ENCODE results near the gene NCAPG2. TPM values are rescaled to one million over a fixed set of nuclear protein-coding genes. Genes with fewer than 3 reads are reported as not detected.
"Not testable (repeated sequence)": the region's sequence is repeated elsewhere in the genome, so short reads cannot be mapped to it uniquely, and the experiment has no call there.

NCAPG2 gene
- total and polyA plus RNA-seq, 2 experiments from 2014 or later, result 38.7 to 91.2 TPM

DNA sequence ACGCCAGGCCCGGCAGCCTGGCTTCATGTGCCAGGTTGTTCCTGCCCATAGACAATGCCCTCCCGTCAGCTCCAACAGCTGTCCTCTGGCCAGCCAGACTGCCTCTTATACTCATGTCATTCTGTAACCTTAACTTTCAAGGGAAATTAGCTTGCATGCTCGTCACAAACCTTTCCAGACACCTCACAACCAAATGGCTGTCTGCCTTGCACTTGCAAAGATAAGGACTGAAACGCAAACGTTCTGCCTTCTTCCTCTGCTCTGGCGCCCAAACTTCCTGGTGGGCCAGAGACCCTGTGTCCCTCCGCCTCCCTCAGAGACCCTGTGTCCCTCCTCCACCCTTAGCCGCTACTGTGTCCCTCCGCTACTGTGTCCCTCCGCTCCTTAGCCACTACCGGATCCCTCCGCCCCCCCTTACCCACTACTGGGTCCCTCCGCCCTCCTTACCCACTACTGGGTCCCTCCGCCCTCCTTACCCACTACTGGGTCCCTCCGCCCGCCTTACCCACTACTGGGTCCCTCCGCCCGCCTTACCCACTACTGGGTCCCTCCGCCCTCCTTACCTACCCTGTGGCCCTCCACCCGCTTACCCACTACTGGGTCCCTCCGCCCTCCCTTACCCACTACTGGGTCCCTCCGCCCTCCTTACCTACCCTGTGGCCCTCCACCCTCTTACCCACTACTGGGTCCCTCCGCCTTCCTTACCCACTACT is 37.5 kb downstream of the NCAPG2 start:
- not testable (repeated sequence) for H3K27ac ChIP-seq (ENCODE audit: low read depth); H3K9me2 ChIP-seq (ENCODE audit: insufficient read depth); H3K27ac Mint-ChIP-seq; H3K27me3 ChIP-seq (ENCODE audit: insufficient read depth); DNase-seq (ENCODE audit: low spot score); H3K79me2 ChIP-seq (replicated peaks; ENCODE audit: insufficient read depth); H4K20me1 ChIP-seq (replicated peaks; ENCODE audit: insufficient read depth); H3K27me3 Mint-ChIP-seq (ENCODE audit: insufficient read depth, low read depth, poor library complexity); H3K9me3 Mint-ChIP-seq; H3K4me1 Mint-ChIP-seq; ATAC-seq; H3F3A ChIP-seq (replicated peaks; ENCODE audit: low read depth); H3K4me2 ChIP-seq; H3K4me3 Mint-ChIP-seq; H3K4me3 ChIP-seq; H2AFZ ChIP-seq; H3K4me1 ChIP-seq (ENCODE audit: insufficient read depth)
- H3K36me3 ChIP-seq (ENCODE audit: insufficient read depth), result peaks cover 58% of the 10 kb centered on the region
- H3K36me3 Mint-ChIP-seq (ENCODE audit: low read depth), result peaks cover 58% of the 10 kb centered on the region

DNA sequence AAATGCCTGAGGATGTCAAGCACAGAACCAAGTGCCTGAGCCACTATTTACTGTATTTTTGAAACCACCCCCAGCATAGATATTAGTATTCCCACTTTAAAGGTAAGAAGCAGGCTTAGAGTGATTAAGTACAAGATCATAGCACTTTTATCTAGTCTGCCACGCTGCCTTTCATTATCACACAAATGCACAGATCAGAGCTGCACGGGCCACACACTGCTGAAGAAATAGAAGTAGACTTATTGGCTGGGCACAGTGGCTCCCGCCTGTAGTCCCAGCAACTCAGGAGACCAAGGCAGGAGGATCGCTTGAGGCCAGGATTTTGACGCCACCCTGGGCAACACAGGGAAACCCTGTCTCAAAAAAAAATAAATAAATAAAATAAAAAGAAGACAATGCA is 38.2 kb downstream of the NCAPG2 start:
- TF ChIP-seq EZH2phosphoT487 (IDR thresholded peaks at IDR 0.05; ENCODE audit: unreplicated experiment), result no peak
- DNase-seq (ENCODE audit: low spot score) (no peak), ATAC-seq (no peak)
- Mint-ChIP-seq H3K36me3 (ENCODE audit: low read depth) (peaks cover 60% of the 10 kb centered on the region), H3K9me3 (no peaks in the 10 kb centered on the region), H3K27ac (no peak overlapping the region), H3K4me1 (no peaks in the 10 kb centered on the region), H3K27me3 (ENCODE audit: insufficient read depth, low read depth, poor library complexity) (peaks cover 2% of the 10 kb centered on the region), H3K4me3 (no peak overlapping the region)
- H3K9me2 ChIP-seq (ENCODE audit: insufficient read depth), result no peaks in the 10 kb centered on the region
- peaks cover 9% of the 10 kb centered on the region; the same call in 1 of the 2 replicates for H4K20me1 ChIP-seq (replicated peaks; ENCODE audit: insufficient read depth)
- H3K4me3 ChIP-seq, result no peak overlapping the region
- 0 out of 2 replicates have a peak, but pooled peaks cover 3% of the 10 kb centered on the region for H3F3A ChIP-seq (replicated peaks; ENCODE audit: low read depth)
- H3K27me3 ChIP-seq (ENCODE audit: insufficient read depth), result no peaks in the 10 kb centered on the region
- H3K4me1 ChIP-seq (ENCODE audit: insufficient read depth), result no peaks in the 10 kb centered on the region
- H3K4me2 ChIP-seq, result no peak overlapping the region
- no peak overlapping the region for H3K27ac ChIP-seq (ENCODE audit: low read depth)
- peaks cover 8% of the 10 kb centered on the region; the same call in 1 of the 2 replicates for H3K79me2 ChIP-seq (replicated peaks; ENCODE audit: insufficient read depth)
- peaks cover 55% of the 10 kb centered on the region for H3K36me3 ChIP-seq (ENCODE audit: insufficient read depth)
- no peak overlapping the region for H2AFZ ChIP-seq

DNA sequence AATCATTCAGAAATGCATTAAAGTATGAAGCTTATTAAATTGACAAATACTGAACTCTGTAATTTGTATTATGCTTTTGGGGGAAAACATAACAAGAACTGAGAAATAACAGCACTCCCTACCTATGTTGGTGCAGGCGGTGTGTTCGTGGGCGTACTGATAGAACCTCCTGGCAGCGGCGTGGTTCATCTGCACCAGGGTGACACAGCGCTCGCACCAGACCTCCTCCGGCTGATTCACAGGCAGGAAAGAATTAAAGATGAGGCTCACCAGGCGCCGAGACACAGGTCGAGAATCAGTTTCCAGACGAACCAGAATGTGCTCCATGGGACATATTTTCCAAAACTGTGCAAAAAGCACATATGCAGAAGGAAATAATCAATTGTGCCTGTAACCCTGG is 40.2 kb downstream of the NCAPG2 start:
- no peaks in the 10 kb centered on the region for H3K4me1 ChIP-seq (ENCODE audit: insufficient read depth)
- H3K9me3 Mint-ChIP-seq, result no peaks in the 10 kb centered on the region
- no peak for DNase-seq (ENCODE audit: low spot score)
- H3K27me3 Mint-ChIP-seq (ENCODE audit: insufficient read depth, low read depth, poor library complexity), result peaks cover 2% of the 10 kb centered on the region
- H3K4me1 Mint-ChIP-seq, result no peaks in the 10 kb centered on the region
- no peak overlapping the region for H3K4me3 ChIP-seq
- H3K4me2 ChIP-seq, result no peak overlapping the region
- H3K27me3 ChIP-seq (ENCODE audit: insufficient read depth), result no peaks in the 10 kb centered on the region
- peaks cover 58% of the 10 kb centered on the region for H3K36me3 Mint-ChIP-seq (ENCODE audit: low read depth)
- H3K36me3 ChIP-seq (ENCODE audit: insufficient read depth), result peaks cover 49% of the 10 kb centered on the region
- no peak overlapping the region for H3K4me3 Mint-ChIP-seq
- H3K27ac Mint-ChIP-seq, result no peak overlapping the region
- no peak overlapping the region for H3K27ac ChIP-seq (ENCODE audit: low read depth)
- H4K20me1 ChIP-seq (replicated peaks; ENCODE audit: insufficient read depth), result peaks cover 9% of the 10 kb centered on the region; the same call in 1 of the 2 replicates
- H3F3A ChIP-seq (replicated peaks; ENCODE audit: low read depth), result 0 out of 2 replicates have a peak, but pooled peaks cover 3% of the 10 kb centered on the region
- no peak overlapping the region for H2AFZ ChIP-seq
- H3K9me2 ChIP-seq (ENCODE audit: insufficient read depth), result no peaks in the 10 kb centered on the region
- peaks cover 9% of the 10 kb centered on the region; the same call in 1 of the 2 replicates for H3K79me2 ChIP-seq (replicated peaks; ENCODE audit: insufficient read depth)
- no peak for ATAC-seq
- TF ChIP-seq NANOG (IDR thresholded peaks at IDR 0.05; ENCODE audit: borderline replicate concordance) (no peak), EZH2 (IDR thresholded peaks at IDR 0.05; ENCODE audit: low read depth, unreplicated experiment) (no peak), ZNF331 (CRISPR knock-in tag; IDR thresholded peaks at IDR 0.05; ENCODE audit: low read depth) (no peak)
- TF ChIP-seq, protein P1, sequence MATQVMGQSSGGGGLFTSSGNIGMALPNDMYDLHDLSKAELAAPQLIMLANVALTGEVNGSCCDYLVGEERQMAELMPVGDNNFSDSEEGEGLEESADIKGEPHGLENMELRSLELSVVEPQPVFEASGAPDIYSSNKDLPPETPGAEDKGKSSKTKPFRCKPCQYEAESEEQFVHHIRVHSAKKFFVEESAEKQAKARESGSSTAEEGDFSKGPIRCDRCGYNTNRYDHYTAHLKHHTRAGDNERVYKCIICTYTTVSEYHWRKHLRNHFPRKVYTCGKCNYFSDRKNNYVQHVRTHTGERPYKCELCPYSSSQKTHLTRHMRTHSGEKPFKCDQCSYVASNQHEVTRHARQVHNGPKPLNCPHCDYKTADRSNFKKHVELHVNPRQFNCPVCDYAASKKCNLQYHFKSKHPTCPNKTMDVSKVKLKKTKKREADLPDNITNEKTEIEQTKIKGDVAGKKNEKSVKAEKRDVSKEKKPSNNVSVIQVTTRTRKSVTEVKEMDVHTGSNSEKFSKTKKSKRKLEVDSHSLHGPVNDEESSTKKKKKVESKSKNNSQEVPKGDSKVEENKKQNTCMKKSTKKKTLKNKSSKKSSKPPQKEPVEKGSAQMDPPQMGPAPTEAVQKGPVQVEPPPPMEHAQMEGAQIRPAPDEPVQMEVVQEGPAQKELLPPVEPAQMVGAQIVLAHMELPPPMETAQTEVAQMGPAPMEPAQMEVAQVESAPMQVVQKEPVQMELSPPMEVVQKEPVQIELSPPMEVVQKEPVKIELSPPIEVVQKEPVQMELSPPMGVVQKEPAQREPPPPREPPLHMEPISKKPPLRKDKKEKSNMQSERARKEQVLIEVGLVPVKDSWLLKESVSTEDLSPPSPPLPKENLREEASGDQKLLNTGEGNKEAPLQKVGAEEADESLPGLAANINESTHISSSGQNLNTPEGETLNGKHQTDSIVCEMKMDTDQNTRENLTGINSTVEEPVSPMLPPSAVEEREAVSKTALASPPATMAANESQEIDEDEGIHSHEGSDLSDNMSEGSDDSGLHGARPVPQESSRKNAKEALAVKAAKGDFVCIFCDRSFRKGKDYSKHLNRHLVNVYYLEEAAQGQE (IDR thresholded peaks at IDR 0.05; ENCODE audit: unreplicated experiment), result no peak
- TF ChIP-seq, protein P2, sequence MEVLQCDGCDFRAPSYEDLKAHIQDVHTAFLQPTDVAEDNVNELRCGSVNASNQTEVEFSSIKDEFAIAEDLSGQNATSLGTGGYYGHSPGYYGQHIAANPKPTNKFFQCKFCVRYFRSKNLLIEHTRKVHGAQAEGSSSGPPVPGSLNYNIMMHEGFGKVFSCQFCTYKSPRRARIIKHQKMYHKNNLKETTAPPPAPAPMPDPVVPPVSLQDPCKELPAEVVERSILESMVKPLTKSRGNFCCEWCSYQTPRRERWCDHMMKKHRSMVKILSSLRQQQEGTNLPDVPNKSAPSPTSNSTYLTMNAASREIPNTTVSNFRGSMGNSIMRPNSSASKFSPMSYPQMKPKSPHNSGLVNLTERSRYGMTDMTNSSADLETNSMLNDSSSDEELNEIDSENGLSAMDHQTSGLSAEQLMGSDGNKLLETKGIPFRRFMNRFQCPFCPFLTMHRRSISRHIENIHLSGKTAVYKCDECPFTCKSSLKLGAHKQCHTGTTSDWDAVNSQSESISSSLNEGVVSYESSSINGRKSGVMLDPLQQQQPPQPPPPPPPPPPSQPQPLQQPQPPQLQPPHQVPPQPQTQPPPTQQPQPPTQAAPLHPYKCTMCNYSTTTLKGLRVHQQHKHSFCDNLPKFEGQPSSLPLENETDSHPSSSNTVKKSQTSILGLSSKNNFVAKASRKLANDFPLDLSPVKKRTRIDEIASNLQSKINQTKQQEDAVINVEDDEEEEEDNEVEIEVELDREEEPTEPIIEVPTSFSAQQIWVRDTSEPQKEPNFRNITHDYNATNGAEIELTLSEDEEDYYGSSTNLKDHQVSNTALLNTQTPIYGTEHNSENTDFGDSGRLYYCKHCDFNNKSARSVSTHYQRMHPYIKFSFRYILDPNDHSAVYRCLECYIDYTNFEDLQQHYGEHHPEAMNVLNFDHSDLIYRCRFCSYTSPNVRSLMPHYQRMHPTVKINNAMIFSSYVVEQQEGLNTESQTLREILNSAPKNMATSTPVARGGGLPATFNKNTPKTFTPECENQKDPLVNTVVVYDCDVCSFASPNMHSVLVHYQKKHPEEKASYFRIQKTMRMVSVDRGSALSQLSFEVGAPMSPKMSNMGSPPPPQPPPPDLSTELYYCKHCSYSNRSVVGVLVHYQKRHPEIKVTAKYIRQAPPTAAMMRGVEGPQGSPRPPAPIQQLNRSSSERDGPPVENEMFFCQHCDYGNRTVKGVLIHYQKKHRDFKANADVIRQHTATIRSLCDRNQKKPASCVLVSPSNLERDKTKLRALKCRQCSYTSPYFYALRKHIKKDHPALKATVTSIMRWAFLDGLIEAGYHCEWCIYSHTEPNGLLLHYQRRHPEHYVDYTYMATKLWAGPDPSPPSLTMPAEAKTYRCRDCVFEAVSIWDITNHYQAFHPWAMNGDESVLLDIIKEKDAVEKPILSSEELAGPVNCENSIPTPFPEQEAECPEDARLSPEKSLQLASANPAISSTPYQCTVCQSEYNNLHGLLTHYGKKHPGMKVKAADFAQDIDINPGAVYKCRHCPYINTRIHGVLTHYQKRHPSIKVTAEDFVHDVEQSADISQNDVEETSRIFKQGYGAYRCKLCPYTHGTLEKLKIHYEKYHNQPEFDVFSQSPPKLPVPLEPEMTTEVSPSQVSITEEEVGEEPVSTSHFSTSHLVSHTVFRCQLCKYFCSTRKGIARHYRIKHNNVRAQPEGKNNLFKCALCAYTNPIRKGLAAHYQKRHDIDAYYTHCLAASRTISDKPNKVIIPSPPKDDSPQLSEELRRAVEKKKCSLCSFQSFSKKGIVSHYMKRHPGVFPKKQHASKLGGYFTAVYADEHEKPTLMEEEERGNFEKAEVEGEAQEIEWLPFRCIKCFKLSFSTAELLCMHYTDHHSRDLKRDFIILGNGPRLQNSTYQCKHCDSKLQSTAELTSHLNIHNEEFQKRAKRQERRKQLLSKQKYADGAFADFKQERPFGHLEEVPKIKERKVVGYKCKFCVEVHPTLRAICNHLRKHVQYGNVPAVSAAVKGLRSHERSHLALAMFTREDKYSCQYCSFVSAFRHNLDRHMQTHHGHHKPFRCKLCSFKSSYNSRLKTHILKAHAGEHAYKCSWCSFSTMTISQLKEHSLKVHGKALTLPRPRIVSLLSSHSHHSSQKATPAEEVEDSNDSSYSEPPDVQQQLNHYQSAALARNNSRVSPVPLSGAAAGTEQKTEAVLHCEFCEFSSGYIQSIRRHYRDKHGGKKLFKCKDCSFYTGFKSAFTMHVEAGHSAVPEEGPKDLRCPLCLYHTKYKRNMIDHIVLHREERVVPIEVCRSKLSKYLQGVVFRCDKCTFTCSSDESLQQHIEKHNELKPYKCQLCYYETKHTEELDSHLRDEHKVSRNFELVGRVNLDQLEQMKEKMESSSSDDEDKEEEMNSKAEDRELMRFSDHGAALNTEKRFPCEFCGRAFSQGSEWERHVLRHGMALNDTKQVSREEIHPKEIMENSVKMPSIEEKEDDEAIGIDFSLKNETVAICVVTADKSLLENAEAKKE (CRISPR knock-in tag; IDR thresholded peaks at IDR 0.05), result no peak

All from GM23338 (cell line).